Endothelial cell of umbilical vein (primary cell): ENCODE results near the gene CNOT6L. TPM values are rescaled to one million over a fixed set of nuclear protein-coding genes. Genes with fewer than 3 reads are reported as not detected.

ENCODE experiments used
- BruUV-seq: library from RNA; stranded (reverse); fragments of 400-500 nt; replicated peaks from 2 replicates; lab custom pipeline; 2021; lab: Mats Ljungman, UMichigan
- CTCF ChIA-PET: fragments of 300-600, 350-600 bp; sonication (Branson Sonifier 250); formaldehyde crosslinking; loops from one replicate; lab custom pipeline; 2021; ENCODE audit warnings: antibody characterized with exemption, inconsistent platforms; lab: Charles Lee
- POLR2A ChIA-PET: fragments of 300-600, 350-600 bp; sonication (Branson Sonifier 250); formaldehyde crosslinking; loops from one replicate; lab custom pipeline; 2021; ENCODE audit warnings: antibody characterized with exemption, inconsistent platforms; lab: Charles Lee
- DNase-seq: peaks from one replicate; pipeline ENCODE4 v3.0.0-alpha.2; 2011; ENCODE audit warnings: low read depth, low spot score
- FAIRE-seq: peaks from 2 replicates; lab custom pipeline; 2011; peaks lifted over from hg19 to GRCh38; lab: Jason Lieb, UNC
- H2AFZ ChIP-seq: 2 replicates; pipeline ENCODE4 v1.6.0; 2012; ENCODE audit warnings: low read depth, low read length, control low read depth, inconsistent platforms
- H3K27ac ChIP-seq: 2 replicates; pipeline ENCODE4 v1.5.1; 2011; ENCODE audit warnings: low read depth, mild to moderate bottlenecking, control low read depth, low read length, moderate library complexity; ENCODE audit not compliant: insufficient read depth
- H3K27me3 ChIP-seq, 2 experiments: 2 replicates each; pipeline versions ENCODE4 v1.6.0 to v1.6.1; 2011; ENCODE audit warnings: low read length in 2 of 2, mixed read lengths in 1 of 2; ENCODE audit not compliant: control insufficient read depth in 2 of 2, insufficient read depth in 2 of 2
- H3K36me3 ChIP-seq, 2 experiments: 2 replicates in 1 of 2; 3 replicates in 1 of 2; pipeline ENCODE4 v1.5.1; 2011; ENCODE audit warnings: low read length in 2 of 2, mild to moderate bottlenecking in 1 of 2, moderate library complexity in 1 of 2; ENCODE audit not compliant: control insufficient read depth in 2 of 2, insufficient read depth in 2 of 2; ENCODE audit errors: extremely low read depth in 1 of 2
- H3K4me1 ChIP-seq: 3 replicates; pipeline ENCODE4 v1.5.1; 2011; ENCODE audit warnings: mild to moderate bottlenecking, low read length; ENCODE audit not compliant: control insufficient read depth, insufficient read depth; ENCODE audit errors: extremely low read depth
- H3K4me2 ChIP-seq: 2 replicates; pipeline ENCODE4 v1.6.1; 2011; ENCODE audit warnings: low read length, control low read depth, mixed read lengths; ENCODE audit not compliant: insufficient read depth
- H3K4me3 ChIP-seq, 3 experiments: fragments of 200-600 bp in 1 of 3; sonication (generic), shearing (Covaris generic) in 1 of 3; replicated peaks in 1 of 3; 2 replicates each; pipeline ENCODE4 v1.5.1; 2011 to 2016; ENCODE audit warnings: control low read depth in 3 of 3, low read length in 3 of 3, mild to moderate bottlenecking in 2 of 3, inconsistent platforms in 1 of 3, low read depth in 1 of 3, moderate library complexity in 1 of 3; ENCODE audit not compliant: insufficient read depth in 1 of 3
- H3K79me2 ChIP-seq: 2 replicates; pipeline ENCODE4 v1.6.0; 2012; ENCODE audit warnings: low read length, inconsistent platforms; ENCODE audit not compliant: control insufficient read depth, insufficient read depth
- H3K9ac ChIP-seq: replicated peaks from 2 replicates; pipeline ENCODE3; 2011; ENCODE audit warnings: low read length, control low read depth; ENCODE audit not compliant: insufficient read depth; ENCODE audit errors: extremely low read depth
- H3K9me1 ChIP-seq: replicated peaks from 3 replicates; pipeline ENCODE4 v1.6.0; 2011; ENCODE audit warnings: mild to moderate bottlenecking, low read length; ENCODE audit not compliant: control insufficient read depth, insufficient read depth; ENCODE audit errors: extremely low read depth
- H3K9me3 ChIP-seq: replicated peaks from 2 replicates; pipeline ENCODE4 v1.5.1; 2012; ENCODE audit warnings: low read length, inconsistent platforms; ENCODE audit not compliant: control insufficient read depth, insufficient read depth
- H4K20me1 ChIP-seq: replicated peaks from 2 replicates; pipeline ENCODE3; 2011; ENCODE audit warnings: mild to moderate bottlenecking, low read length; ENCODE audit not compliant: control insufficient read depth, insufficient read depth; ENCODE audit errors: extremely low read depth
- CTCF ChIP-seq, 2 donors: IDR thresholded peaks; 1 replicate in 1 of 2; 2 replicates in 1 of 2; pipeline ENCODE4 v1.5.1; 2011; ENCODE audit warnings: low read length in 2 of 2, mild to moderate bottlenecking in 2 of 2, moderate library complexity in 2 of 2, control low read depth in 1 of 2, inconsistent platforms in 1 of 2, low read depth in 1 of 2; ENCODE audit not compliant: insufficient read depth in 1 of 2; ENCODE audit errors: extremely low read depth in 1 of 2
- EZH2 ChIP-seq: IDR thresholded peaks from 2 replicates; pipeline ENCODE4 v1.6.1; 2012; ENCODE audit warnings: borderline replicate concordance, low read depth, mild to moderate bottlenecking, moderate library complexity, low read length, inconsistent platforms; ENCODE audit not compliant: severe bottlenecking
- FOS ChIP-seq: IDR thresholded peaks from 2 replicates; pipeline ENCODE4 v1.6.1; 2011; ENCODE audit warnings: mild to moderate bottlenecking, low read length, moderate library complexity, borderline replicate concordance; ENCODE audit not compliant: insufficient read depth
- GATA2 ChIP-seq: IDR thresholded peaks from 2 replicates; pipeline ENCODE4 v1.7.0; 2011; ENCODE audit warnings: low read depth, mild to moderate bottlenecking, moderate library complexity, mixed read lengths, low read length; ENCODE audit not compliant: insufficient read length, insufficient read depth
- JUN ChIP-seq: IDR thresholded peaks from 2 replicates; pipeline ENCODE4 v1.6.1; 2011; ENCODE audit warnings: borderline replicate concordance, low read depth; ENCODE audit not compliant: insufficient read length, insufficient read depth
- MYC ChIP-seq: IDR thresholded peaks from one replicate; pipeline ENCODE4 v1.6.1; 2011; ENCODE audit warnings: mild to moderate bottlenecking, low read depth, low read length
- POLR2A ChIP-seq: IDR thresholded peaks from 2 replicates; pipeline ENCODE4 v1.6.1; 2012; ENCODE audit warnings: low read depth, mild to moderate bottlenecking, control low read depth, low read length
- POLR2AphosphoS5 ChIP-seq: IDR thresholded peaks from 2 replicates; pipeline ENCODE4 v1.6.1; 2012; ENCODE audit warnings: low read depth, mild to moderate bottlenecking, control low read depth, low read length, moderate library complexity; ENCODE audit not compliant: insufficient read depth
- dilution Hi-C: fragments of 300-500 bp; cut with MboI; formaldehyde crosslinking; loops from one replicate; pipeline ENCODE4 v1.15.0; 2019; ENCODE audit warnings: low sequenced_read_pairs; ENCODE audit not compliant: extremely low pct_ligation_motif_present
- intact Hi-C: fragments of 100-400 bp; cut with micrococcal nuclease; formaldehyde crosslinking; loops from one replicate; pipeline ENCODE4 v1.10.0; 2022
- polyA plus RNA-seq, 4 experiments: library from polyadenylated mRNA; depleted of rRNA in 3 of 4; stranded (reverse) in 3 of 4; unstranded in 1 of 4; fragments of >200 nt; gene quantifications; 2 replicates each; pipeline versions ENCODE4 v1.2.1 to v1.2.3, GENCODE V29; 2011 to 2012; ENCODE audit warnings: missing spikeins in 1 of 4
- total RNA-seq: library from RNA; stranded (reverse); gene quantifications from 2 replicates; pipeline ENCODE4 v1.2.3, GENCODE V29; 2021
- TF ChIP-seq, protein P1 (sequence below): IDR thresholded peaks from 2 replicates; pipeline ENCODE4 v1.6.1; 2011; ENCODE audit not compliant: insufficient read depth, insufficient read length

Gene CNOT6L
- total and polyA plus RNA-seq, 2 donors (not counting 3 experiments of a cell fraction or from before 2014, with no cell fraction given): 8.5 to 60.7 TPM

DNA sequence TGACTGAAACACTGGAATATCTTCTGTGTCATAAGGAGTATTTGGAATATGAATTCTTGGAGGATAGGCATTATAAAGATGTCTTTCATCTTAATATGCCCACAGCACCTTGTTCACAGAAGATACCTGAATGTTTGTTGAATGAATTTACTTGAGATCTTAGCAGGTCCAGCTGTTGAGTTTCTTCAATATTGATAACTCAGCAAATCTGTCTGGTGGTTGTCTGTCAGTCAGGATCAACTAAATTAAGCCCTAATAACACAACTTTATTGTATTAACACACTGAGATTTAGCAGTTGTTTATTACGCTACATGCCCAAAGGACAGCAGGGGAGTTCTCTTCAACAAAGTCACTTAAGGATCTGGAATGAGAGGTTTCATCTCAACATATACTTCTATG, 106.5 kb downstream of the CNOT6L start:
- H3K9ac ChIP-seq: no peak overlapping the region
- H4K20me1 ChIP-seq: no peaks in the 10 kb centered on the region
- no peak overlapping the region for H3K4me3 ChIP-seq
- no peak overlapping the region for H3K4me2 ChIP-seq
- FAIRE-seq (no peak), DNase-seq (no peak)
- dilution Hi-C loops (no loop called here), intact Hi-C loops (no loop called here)
- H3K9me3 ChIP-seq: no peaks in the 10 kb centered on the region
- POLR2A ChIA-PET: no interaction called here
- no peak for TF ChIP-seq MYC
- TF ChIP-seq, protein P1, sequence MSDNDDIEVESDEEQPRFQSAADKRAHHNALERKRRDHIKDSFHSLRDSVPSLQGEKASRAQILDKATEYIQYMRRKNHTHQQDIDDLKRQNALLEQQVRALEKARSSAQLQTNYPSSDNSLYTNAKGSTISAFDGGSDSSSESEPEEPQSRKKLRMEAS: no peak
- TF ChIP-seq EZH2: no peak
- TF ChIP-seq CTCF (IDR thresholded peaks at IDR 0.05; ENCODE audit: extremely low read depth in 1 of 2, insufficient read depth in 1 of 2, low read depth in 1 of 2, low read length in 2 of 2): no peak
- no peak for TF ChIP-seq JUN
- TF ChIP-seq POLR2A: no peak
- no peak for TF ChIP-seq GATA2
- no peak for TF ChIP-seq FOS
- no peak for TF ChIP-seq POLR2AphosphoS5
- H3K27ac ChIP-seq: no peak overlapping the region
- no peaks in the 10 kb centered on the region for H3K9me1 ChIP-seq
- no peaks in the 10 kb centered on the region for H3K36me3 ChIP-seq
- CTCF ChIA-PET: no interaction called here
- H3K27me3 ChIP-seq: no peaks in the 10 kb centered on the region
- H3K79me2 ChIP-seq: no peaks in the 10 kb centered on the region
- no TSS peak for BruUV-seq
- H2AFZ ChIP-seq: no peak overlapping the region
- H3K4me1 ChIP-seq: no peaks in the 10 kb centered on the region
